Adrenal gland (tissue), 12 donors: ENCODE results near the gene SLC48A1. TPM values are rescaled to one million over a fixed set of nuclear protein-coding genes. Genes with fewer than 3 reads are reported as not detected.

Experiments used
- DNase-seq, 7 donors: peaks; one replicate each; pipeline ENCODE4 v3.0.0-alpha.2; 2019 to 2020
- H3K27ac ChIP-seq, 5 donors: fragments of 200-600 bp; sonication (generic) in 4 of 5; 1 replicate in 3 of 5; 2 replicates in 2 of 5; pipeline versions ENCODE4 v1.5.1 to v1.8.0; 2016 to 2020; ENCODE audit warnings: mild to moderate bottlenecking in 1 of 5
- H3K27me3 ChIP-seq: fragments of 200-600 bp; 2 replicates; pipeline ENCODE4 v1.8.0; 2021
- H3K36me3 ChIP-seq, 2 donors: fragments of 200-600 bp; replicated peaks in 1 of 2; 1 replicate in 1 of 2; 2 replicates in 1 of 2; pipeline versions ENCODE4 v1.5.1 to v1.8.0; 2018 to 2022
- H3K4me1 ChIP-seq, 2 donors: fragments of 200-600 bp; replicated peaks in 1 of 2; 1 replicate in 1 of 2; 2 replicates in 1 of 2; pipeline versions ENCODE4 v1.5.1 to v1.8.0; 2018 to 2021
- H3K4me3 ChIP-seq, 4 donors: fragments of 200-600 bp; sonication (generic) in 3 of 4; one replicate each; pipeline ENCODE4 v1.5.1; 2016 to 2018
- H3K9me3 ChIP-seq, 3 donors: fragments of 200-600 bp; sonication (generic) in 1 of 3; replicated peaks in 1 of 3; 1 replicate in 2 of 3; 2 replicates in 1 of 3; pipeline versions ENCODE4 v1.5.1 to v1.8.0; 2016 to 2021
- CTCF ChIP-seq, 6 experiments: fragments of 450-650 bp in 4 of 6; fragments of 200-600 bp in 2 of 6; sonication (generic) in 1 of 6; IDR thresholded peaks; 1 replicate in 5 of 6; 2 replicates in 1 of 6; pipeline versions ENCODE4 v1.5.1 to v1.8.0; 2016 to 2021; ENCODE audit warnings: antibody characterized with exemption in 6 of 6, mild to moderate bottlenecking in 2 of 6, moderate library complexity in 1 of 6
- POLR2A ChIP-seq, 2 donors: fragments of 450-650 bp; IDR thresholded peaks; one replicate each; pipeline ENCODE4 v1.6.1; 2017; ENCODE audit warnings: antibody characterized with exemption in 2 of 2, mild to moderate bottlenecking in 2 of 2, moderate library complexity in 1 of 2
- WGBS, 4 donors: extraction: QIAGEN DNeasy Blood & Tissue Kit in 2 of 4; methylation state at CpG; one replicate each; pipeline versions ENCODE4 v1.1.5 to v1.1.7; 2013 to 2017; 5-methylcytosine and 5-hydroxymethylcytosine counted together
- intact Hi-C, 2 donors: fragments of 100-400 bp; cut with DNase I; formaldehyde crosslinking; loops; one replicate each; pipeline versions ENCODE4 v1.14.1 to v1.15.0; 2022 to 2023
- polyA plus RNA-seq, 3 donors: library from polyadenylated mRNA; stranded (reverse); fragments of 200-250 nt in 2 of 3; fragments of 350-450 nt in 1 of 3; fragmentation: Illumina TruSeq in 1 of 3; extraction: RNeasy Lipid Tissue Mini Kit (QIAGEN cat#74804) in 1 of 3; gene quantifications; one replicate each; pipeline ENCODE4 v1.2.3, GENCODE V29; 2013 to 2014
- total RNA-seq, 9 donors: library from RNA; depleted of rRNA in 4 of 9; stranded (reverse); fragments of >200 nt in 4 of 9; fragments of 120-200 nt in 1 of 9; fragmentation: NEBNext Ultra II Directional in 1 of 9; extraction: Animal tissue kit (Norgen Biotek cat#: 25700) in 1 of 9; gene quantifications; one replicate each; pipeline versions ENCODE4 v1.1.0 to v1.2.4, GENCODE V29; 2013 to 2023
- donor health status: healthy with polysubstance abuse.
- donor health status: Bipolar disorder and iron deficiency.
- donor health status: DM: yes; HTN: yes; CAD: no.
- donor health status: DM: no; HTN: no; CAD: no.
- donor health status: DM: no; HTN: no; CAD: no.
- donor health status: DM: yes; HTN: yes; CAD: no.

The SLC48A1 gene
- total and polyA plus RNA-seq, 12 donors = 8.5 to 91.9 (median 57.5) TPM

DNA sequence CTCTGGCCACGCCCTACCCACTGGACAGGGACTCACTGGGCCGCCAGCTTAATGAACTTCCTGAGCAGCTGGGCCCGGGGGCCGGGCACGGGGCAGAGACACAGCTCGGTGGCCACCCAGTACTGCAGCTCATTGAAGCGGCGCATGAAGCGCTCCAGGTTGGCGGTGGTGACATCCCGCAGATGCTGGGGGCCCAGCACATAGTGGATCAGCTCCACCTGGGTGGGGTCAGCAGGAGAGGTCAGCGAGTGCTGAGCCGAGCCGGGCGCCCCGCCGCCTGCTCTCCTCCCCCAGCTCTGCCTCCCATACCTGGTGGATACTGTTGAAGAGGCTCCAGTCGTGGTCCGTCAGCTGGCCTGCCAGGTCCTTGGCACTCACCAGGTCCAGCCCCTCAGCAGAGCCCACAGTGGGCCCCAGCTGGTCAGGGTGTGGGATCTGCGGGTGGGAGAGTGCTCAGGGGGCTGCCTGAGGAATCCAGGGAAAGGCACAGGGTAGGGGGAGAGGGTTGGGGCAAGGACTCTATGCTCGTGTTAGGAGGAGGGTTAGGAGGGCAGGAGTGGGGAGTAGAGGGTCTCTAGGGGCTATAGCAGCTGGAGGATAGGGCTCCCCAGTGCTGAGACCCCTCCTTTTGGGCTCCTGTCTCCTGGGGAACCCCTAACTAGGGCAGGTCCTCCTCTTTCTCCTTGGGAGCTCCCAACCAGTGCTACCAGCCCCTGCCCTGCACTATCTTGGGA lies 32.3 kb upstream of the SLC48A1 start:
- 77 to 94% (median 86%) methylated on average over 12 to 21 of the region's 21 CpGs for WGBS, 4 donors
- intact Hi-C loops = loop anchor here in 1 of 2 donors (5.0 to 10.0 kb wide), 2 partner anchors 37 to 204 kb away; no protein-coding TSS in a partner anchor
- Histone ChIP-seq H3K9me3 (no peaks in the 10 kb centered on the region), H3K36me3 (no peaks in the 10 kb centered on the region), H3K4me1 (peaks cover 21 to 39% of the 10 kb centered on the region in 2 donors), H3K4me3 (no peak overlapping the region), H3K27ac (no peak overlapping the region), H3K27me3 (no peaks in the 10 kb centered on the region)
- DNase-seq = no peak
- TF ChIP-seq CTCF (IDR thresholded peaks at IDR 0.05) (no peak), POLR2A (IDR thresholded peaks at IDR 0.05) (no peak)

DNA sequence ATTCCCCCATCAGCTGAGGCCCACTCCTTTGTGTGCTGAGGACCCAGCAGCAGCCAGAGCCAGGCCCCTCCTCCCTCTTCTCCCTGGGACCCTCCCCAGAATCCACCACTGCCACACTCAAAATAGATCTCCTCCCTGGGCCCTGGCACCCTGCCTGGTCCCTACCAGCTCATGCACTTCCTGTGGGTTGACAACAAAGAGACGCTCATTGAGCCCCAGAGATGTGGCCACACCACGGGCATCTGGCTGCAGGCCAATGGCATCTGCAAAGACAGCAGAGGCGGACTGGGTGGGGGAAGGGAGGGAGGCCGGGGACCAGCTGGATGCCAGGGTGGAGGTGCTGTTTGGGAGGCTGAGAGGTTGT lies 31.7 kb upstream of the SLC48A1 start:
- 15 to 41% (median 16%) methylated on average over 3 to 4 of the region's 4 CpGs for WGBS, 4 donors
- TF ChIP-seq CTCF (IDR thresholded peaks at IDR 0.05) = no peak
- no peak for TF ChIP-seq POLR2A (IDR thresholded peaks at IDR 0.05)
- peak; percentile 60 to 85 (median 75) for DNase-seq
- Histone ChIP-seq H3K4me3 (no peak overlapping the region), H3K36me3 (no peaks in the 10 kb centered on the region), H3K4me1 (peaks cover 15 to 34% of the 10 kb centered on the region in 2 donors), H3K27ac (no peak overlapping the region), H3K9me3 (no peaks in the 10 kb centered on the region), H3K27me3 (no peaks in the 10 kb centered on the region)
- intact Hi-C loops = loop anchor here in 1 of 2 donors (5.0 to 10.0 kb wide), 2 partner anchors 36 to 203 kb away; no protein-coding TSS in a partner anchor

- DNase-seq = peak in 6 of 7 donors; percentile 50 to 78 (median 61)
- no peaks in the 10 kb centered on the region for H3K36me3 ChIP-seq
- H3K9me3 ChIP-seq = no peaks in the 10 kb centered on the region
- TF ChIP-seq CTCF (IDR thresholded peaks at IDR 0.05) (peak; percentile 91 to 98 (median 94)), POLR2A (IDR thresholded peaks at IDR 0.05) (no peak)
- 66 to 78% (median 68%) methylated on average over 7 of the region's 7 CpGs for WGBS, 4 donors
- H3K4me3 ChIP-seq = no peak overlapping the region
- peaks cover 8 to 24% of the 10 kb centered on the region in 2 donors for H3K4me1 ChIP-seq
- H3K27me3 ChIP-seq = no peaks in the 10 kb centered on the region
- intact Hi-C loops = loop anchor here in 1 of 2 donors (2.0 to 10.0 kb wide), 3 partner anchors 35 to 202 kb away; no protein-coding TSS in a partner anchor
- H3K27ac ChIP-seq = no peak overlapping the region
These were observed 30.7 kb upstream of the SLC48A1 start for GRCh38 chr12:47742253-47742825.

- no peaks in the 10 kb centered on the region for H3K27me3 ChIP-seq
- no peak for TF ChIP-seq POLR2A (IDR thresholded peaks at IDR 0.05)
- TF ChIP-seq CTCF (IDR thresholded peaks at IDR 0.05) = no peak
- WGBS, 4 donors = 76 to 88% (median 81%) methylated on average over 6 to 9 of the region's 9 CpGs
- intact Hi-C loops = loop anchor here in 1 of 2 donors (2.0 to 10.0 kb wide), 3 partner anchors 34 to 201 kb away; no protein-coding TSS in a partner anchor
- DNase-seq = no peak
- H3K27ac ChIP-seq = no peak overlapping the region
- peaks cover 0 to 14% of the 10 kb centered on the region in 2 donors for H3K4me1 ChIP-seq
- H3K36me3 ChIP-seq = no peaks in the 10 kb centered on the region
- no peak overlapping the region for H3K4me3 ChIP-seq
- no peaks in the 10 kb centered on the region for H3K9me3 ChIP-seq
These were observed 29.7 kb upstream of the SLC48A1 start for GRCh38 chr12:47743311-47743860.
